ENCODE measurements around the gene PLEKHG4B. TPM values are rescaled to one million over a fixed set of nuclear protein-coding genes. Genes with fewer than 3 reads are reported as not detected.

Gene PLEKHG4B
- total RNA-seq, 1 donor from 2014 or later = 5.4 TPM

DNA sequence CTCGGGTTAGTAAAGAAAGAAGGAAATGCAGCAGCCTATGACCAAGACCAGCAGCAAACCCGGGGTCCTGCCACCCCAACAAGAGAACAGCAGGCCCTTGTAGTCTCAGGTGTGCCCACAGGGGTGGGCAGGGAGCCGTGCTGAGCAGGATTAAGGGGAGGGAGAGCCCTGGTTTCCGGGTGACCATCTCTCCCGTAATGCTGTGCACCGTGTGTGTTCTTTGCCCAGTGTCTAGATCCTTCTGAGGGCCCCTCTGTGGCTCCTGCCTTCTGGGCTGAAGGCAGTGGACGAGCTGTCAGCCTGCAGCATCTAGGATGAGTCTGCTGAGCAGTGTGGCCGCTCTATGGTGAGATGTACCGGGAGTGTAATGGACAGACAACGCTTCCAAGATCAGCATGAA is 12.7 kb upstream of the PLEKHG4B start:
- Histone ChIP-seq H3K27me3 (ENCODE audit: control insufficient read depth, insufficient read depth, low read length) (peaks cover 27% of the 10 kb centered on the region), H3K4me3 (ENCODE audit: low read depth, low read length) (no peak overlapping the region), H3K36me3 (ENCODE audit: control insufficient read depth, insufficient read depth, low read length) (no peaks in the 10 kb centered on the region)
- TF ChIP-seq, protein P1, sequence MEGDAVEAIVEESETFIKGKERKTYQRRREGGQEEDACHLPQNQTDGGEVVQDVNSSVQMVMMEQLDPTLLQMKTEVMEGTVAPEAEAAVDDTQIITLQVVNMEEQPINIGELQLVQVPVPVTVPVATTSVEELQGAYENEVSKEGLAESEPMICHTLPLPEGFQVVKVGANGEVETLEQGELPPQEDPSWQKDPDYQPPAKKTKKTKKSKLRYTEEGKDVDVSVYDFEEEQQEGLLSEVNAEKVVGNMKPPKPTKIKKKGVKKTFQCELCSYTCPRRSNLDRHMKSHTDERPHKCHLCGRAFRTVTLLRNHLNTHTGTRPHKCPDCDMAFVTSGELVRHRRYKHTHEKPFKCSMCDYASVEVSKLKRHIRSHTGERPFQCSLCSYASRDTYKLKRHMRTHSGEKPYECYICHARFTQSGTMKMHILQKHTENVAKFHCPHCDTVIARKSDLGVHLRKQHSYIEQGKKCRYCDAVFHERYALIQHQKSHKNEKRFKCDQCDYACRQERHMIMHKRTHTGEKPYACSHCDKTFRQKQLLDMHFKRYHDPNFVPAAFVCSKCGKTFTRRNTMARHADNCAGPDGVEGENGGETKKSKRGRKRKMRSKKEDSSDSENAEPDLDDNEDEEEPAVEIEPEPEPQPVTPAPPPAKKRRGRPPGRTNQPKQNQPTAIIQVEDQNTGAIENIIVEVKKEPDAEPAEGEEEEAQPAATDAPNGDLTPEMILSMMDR (IDR thresholded peaks at IDR 0.05; ENCODE audit: insufficient read depth, low read length, poor library complexity, severe bottlenecking) = no peak
- DNase-seq (ENCODE audit: low read depth) = no peak

DNA sequence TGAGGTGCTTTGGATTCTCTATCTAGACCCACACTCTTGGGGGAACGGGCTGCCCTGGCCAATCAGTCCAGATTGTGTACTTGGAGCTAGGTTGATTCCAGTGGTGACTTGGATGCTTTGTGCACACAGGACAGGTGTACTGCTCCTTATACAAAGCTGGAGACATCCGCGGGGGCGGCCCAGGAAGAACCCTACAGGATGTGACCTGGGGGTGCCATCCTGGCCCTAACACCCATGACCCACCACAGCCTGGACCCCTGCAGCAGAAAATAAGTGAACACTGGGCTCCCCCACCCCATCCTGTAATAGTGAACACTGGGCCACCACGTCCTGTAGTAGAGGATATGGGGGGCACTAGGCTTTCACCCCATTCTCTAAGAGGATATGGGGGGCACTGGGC is 12.1 kb upstream of the PLEKHG4B start:
- peaks cover 27% of the 10 kb centered on the region for H3K27me3 ChIP-seq (ENCODE audit: control insufficient read depth, insufficient read depth, low read length)
- H3K36me3 ChIP-seq (ENCODE audit: control insufficient read depth, insufficient read depth, low read length) = no peaks in the 10 kb centered on the region
- no peak overlapping the region for H3K4me3 ChIP-seq (ENCODE audit: low read depth, low read length)
- DNase-seq (ENCODE audit: low read depth) = no peak
- TF ChIP-seq, protein P1 (IDR thresholded peaks at IDR 0.05; ENCODE audit: insufficient read depth, low read length, poor library complexity, severe bottlenecking) = no peak

DNA sequence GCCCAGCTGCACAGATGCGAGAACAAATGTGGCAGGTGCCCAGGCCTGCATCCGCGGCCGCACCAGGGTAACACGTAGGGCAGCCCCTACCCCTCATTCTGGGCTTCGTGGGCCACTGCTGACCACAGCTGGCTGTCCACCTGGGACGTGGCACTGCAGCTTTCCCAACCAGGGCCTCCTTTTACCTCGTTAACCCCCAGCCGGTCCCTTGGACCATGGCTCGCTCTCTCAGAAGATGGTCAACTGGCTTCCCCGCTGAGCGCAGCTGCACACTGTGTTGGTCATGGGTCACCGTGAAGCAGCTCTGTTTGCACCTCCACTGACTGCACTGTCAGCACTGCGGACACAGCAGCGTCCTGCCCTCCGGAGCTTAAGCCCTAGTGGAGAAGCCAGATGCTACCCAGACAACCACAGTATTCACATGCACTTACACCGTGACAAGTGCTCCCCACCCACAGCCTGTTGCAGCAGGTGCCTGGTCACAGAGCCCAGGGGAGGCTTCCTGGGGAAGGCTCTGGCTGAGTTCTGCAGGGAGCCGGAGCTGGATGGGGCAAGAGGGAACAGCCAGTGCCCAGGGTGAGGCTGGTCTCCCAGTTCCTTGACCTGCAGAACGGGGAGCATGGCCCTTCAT is 10.5 kb upstream of the PLEKHG4B start:
- H3K36me3 ChIP-seq (ENCODE audit: control insufficient read depth, insufficient read depth, low read length) = no peaks in the 10 kb centered on the region
- peaks cover 22% of the 10 kb centered on the region for H3K27me3 ChIP-seq (ENCODE audit: control insufficient read depth, insufficient read depth, low read length)
- TF ChIP-seq, protein P1 (IDR thresholded peaks at IDR 0.05; ENCODE audit: insufficient read depth, low read length, poor library complexity, severe bottlenecking) = no peak
- H3K4me3 ChIP-seq (ENCODE audit: low read depth, low read length) = no peak overlapping the region
- DNase-seq (ENCODE audit: low read depth) = no peak

DNA sequence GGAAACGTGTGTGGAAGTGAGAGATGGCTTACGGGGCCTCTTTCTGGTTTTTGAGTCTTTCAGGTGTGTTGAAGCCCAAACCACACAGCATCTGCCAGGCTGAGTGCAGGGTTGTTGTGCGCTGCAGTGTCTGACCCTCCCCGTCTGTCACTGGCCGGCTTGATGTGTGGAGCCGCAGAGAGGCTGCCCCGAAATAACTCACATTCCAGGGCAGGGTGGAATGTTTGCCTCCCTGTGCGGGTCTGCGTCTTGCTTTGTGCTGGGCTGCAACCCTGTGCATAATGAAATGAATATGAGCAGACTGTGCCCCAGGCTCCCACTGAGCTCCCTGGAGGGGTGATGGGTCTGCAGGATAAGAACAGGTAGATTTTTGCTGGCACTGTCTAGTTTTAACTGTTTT is 9.9 kb upstream of the PLEKHG4B start:
- H3K4me3 ChIP-seq (ENCODE audit: low read depth, low read length) = no peak overlapping the region
- H3K36me3 ChIP-seq (ENCODE audit: control insufficient read depth, insufficient read depth, low read length) = no peaks in the 10 kb centered on the region
- H3K27me3 ChIP-seq (ENCODE audit: control insufficient read depth, insufficient read depth, low read length) = peaks cover 17% of the 10 kb centered on the region
- DNase-seq (ENCODE audit: low read depth) = no peak
- TF ChIP-seq, protein P1 (IDR thresholded peaks at IDR 0.05; ENCODE audit: insufficient read depth, low read length, poor library complexity, severe bottlenecking) = no peak

DNA sequence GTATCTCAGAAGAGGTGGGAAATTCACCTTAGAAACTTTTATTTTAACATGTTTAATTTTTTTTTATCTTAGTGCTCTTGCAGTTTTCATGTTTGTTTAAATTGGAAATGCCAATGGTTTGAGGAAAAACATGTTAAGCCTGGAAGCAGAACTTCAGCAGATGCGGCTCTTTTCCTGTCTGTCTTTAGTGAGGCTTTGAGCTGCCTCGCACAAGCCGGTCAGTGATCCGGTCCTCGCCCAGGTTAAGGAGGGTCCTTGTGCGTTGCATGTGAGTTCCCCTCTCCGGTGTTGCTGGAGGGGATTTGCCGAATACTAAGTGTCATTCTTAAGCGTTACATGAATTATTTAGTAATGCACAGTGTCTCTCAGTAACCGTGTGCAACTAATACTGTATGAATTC is 9.4 kb upstream of the PLEKHG4B start:
- TF ChIP-seq, protein P1 (IDR thresholded peaks at IDR 0.05; ENCODE audit: insufficient read depth, low read length, poor library complexity, severe bottlenecking) = no peak
- H3K4me3 ChIP-seq (ENCODE audit: low read depth, low read length) = no peak overlapping the region
- H3K27me3 ChIP-seq (ENCODE audit: control insufficient read depth, insufficient read depth, low read length) = peaks cover 17% of the 10 kb centered on the region
- no peaks in the 10 kb centered on the region for H3K36me3 ChIP-seq (ENCODE audit: control insufficient read depth, insufficient read depth, low read length)
- DNase-seq (ENCODE audit: low read depth) = no peak

DNA sequence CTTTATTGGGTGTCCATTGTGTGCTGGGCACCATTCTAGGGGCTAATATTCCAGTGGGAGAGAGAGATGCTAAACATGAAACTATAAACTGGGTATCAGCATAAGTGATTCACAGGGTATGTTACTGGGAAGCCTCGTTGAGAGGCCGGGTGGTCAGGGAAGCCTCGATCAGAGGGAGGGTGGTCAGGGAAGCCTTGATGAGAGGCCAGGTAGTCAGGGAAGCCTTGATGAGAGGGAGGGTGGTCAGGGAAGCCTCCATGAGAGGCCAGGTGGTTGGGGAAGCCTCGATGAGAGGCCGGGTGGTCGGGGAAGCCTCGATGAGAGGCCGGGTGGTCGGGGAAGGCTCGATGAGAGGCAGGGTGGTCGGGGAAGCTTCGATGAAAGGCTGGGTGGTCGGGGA is 8.9 kb upstream of the PLEKHG4B start:
- DNase-seq (ENCODE audit: low read depth) = no peak
- Histone ChIP-seq H3K27me3 (ENCODE audit: control insufficient read depth, insufficient read depth, low read length) (peaks cover 17% of the 10 kb centered on the region), H3K4me3 (ENCODE audit: low read depth, low read length) (no peak overlapping the region), H3K36me3 (ENCODE audit: control insufficient read depth, insufficient read depth, low read length) (no peaks in the 10 kb centered on the region)
- TF ChIP-seq, protein P1 (IDR thresholded peaks at IDR 0.05; ENCODE audit: insufficient read depth, low read length, poor library complexity, severe bottlenecking) = no peak
